ENCODE measurements around the gene GUCY1A2.

DNA sequence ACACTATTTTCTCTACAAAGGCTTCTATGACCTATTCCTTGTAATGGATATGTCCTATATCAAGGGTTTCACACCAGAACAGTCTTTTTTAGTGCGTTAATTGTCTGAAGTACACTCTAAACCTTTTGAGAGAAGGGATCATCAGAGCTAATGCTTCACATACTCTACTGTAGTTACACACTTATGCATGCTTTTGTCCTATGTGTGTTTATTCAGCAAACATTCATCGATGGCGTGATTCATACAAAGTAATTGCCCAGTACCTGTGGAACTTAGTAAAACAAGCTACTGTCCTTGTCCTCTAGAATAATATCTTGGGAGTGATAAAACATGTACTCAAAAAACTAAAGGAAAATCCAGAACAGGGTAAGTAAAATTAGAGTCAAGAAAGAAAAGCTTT lies 139.2 kb downstream of the GUCY1A2 start:
- TF ChIP-seq EP300 (IDR thresholded peaks at IDR 0.05; ENCODE audit: borderline replicate concordance) (no peak), YY1 (IDR thresholded peaks at IDR 0.05; ENCODE audit: low read depth) (no peak), REST (IDR thresholded peaks at IDR 0.05; ENCODE audit: low read depth) (no peak), TAF1 (IDR thresholded peaks at IDR 0.05; ENCODE audit: low read depth) (no peak), TCF12 (IDR thresholded peaks at IDR 0.05; ENCODE audit: low read depth) (no peak), FOXM1 (IDR thresholded peaks at IDR 0.05; ENCODE audit: borderline replicate concordance, low read depth) (no peak)

Measured in Ishikawa (cell line).